HEK293T (cell line): Measurements from ENCODE around the gene CHST11.

Source experiments
- CTCF ChIA-PET: fragments of 350-600 bp; formaldehyde crosslinking; extraction: SDS; loops from one replicate; lab custom pipeline; 2021; ENCODE audit warnings: antibody characterized with exemption, inconsistent platforms; lab: Yijun Ruan, JAX
- POLR2A ChIA-PET: fragments of 350-600 bp; formaldehyde crosslinking; extraction: SDS; loops from one replicate; lab custom pipeline; 2020; ENCODE audit warnings: antibody characterized with exemption, inconsistent platforms; lab: Yijun Ruan, JAX
- DNase-seq: peaks from one replicate; pipeline ENCODE4 v3.0.0; 2012; ENCODE audit warnings: mixed read lengths; ENCODE audit errors: extremely low spot score
- ARNT ChIP-seq: fragments of 450-650 bp; IDR thresholded peaks from 2 replicates; pipeline ENCODE4 v1.6.1; 2017; ENCODE audit warnings: mild to moderate bottlenecking
- BHLHE40 ChIP-seq: fragments of 450-650 bp; IDR thresholded peaks from 2 replicates; pipeline ENCODE4 v1.6.1; 2016; ENCODE audit warnings: mild to moderate bottlenecking, moderate library complexity, borderline replicate concordance
- CTBP1 ChIP-seq: fragments of 450-650 bp; IDR thresholded peaks from 2 replicates; pipeline ENCODE4 v1.6.1; 2016; ENCODE audit warnings: borderline replicate concordance
- ELF4 ChIP-seq: fragments of 450-650 bp; IDR thresholded peaks from 2 replicates; pipeline ENCODE4 v1.6.1; 2017; ENCODE audit warnings: antibody characterized with exemption
- FOXA1 ChIP-seq: fragments of 450-650 bp; IDR thresholded peaks from 2 replicates; pipeline ENCODE4 v1.6.1; 2016; ENCODE audit warnings: mild to moderate bottlenecking
- FOXK2 ChIP-seq: fragments of 450-650 bp; IDR thresholded peaks from 2 replicates; pipeline ENCODE4 v1.6.1; 2016; ENCODE audit warnings: mild to moderate bottlenecking
- FOXM1 ChIP-seq: fragments of 450-650 bp; IDR thresholded peaks from 2 replicates; pipeline ENCODE4 v1.6.1; 2017; ENCODE audit warnings: mild to moderate bottlenecking, borderline replicate concordance
- HDGF ChIP-seq: fragments of 450-650 bp; IDR thresholded peaks from 2 replicates; pipeline ENCODE4 v1.6.1; 2017; ENCODE audit warnings: antibody characterized with exemption, borderline replicate concordance
- L3MBTL2 ChIP-seq: fragments of 450-650 bp; conservative IDR thresholded peaks from 2 replicates; pipeline ENCODE4 v1.6.1; 2016; ENCODE audit warnings: mild to moderate bottlenecking
- LEF1 ChIP-seq: fragments of 450-650 bp; IDR thresholded peaks from 2 replicates; pipeline ENCODE4 v1.6.1; 2017; ENCODE audit warnings: mild to moderate bottlenecking, borderline replicate concordance
- NFRKB ChIP-seq: fragments of 450-650 bp; IDR thresholded peaks from 2 replicates; pipeline ENCODE4 v1.6.1; 2016; ENCODE audit warnings: mild to moderate bottlenecking, moderate library complexity
- PKNOX1 ChIP-seq: fragments of 450-650 bp; IDR thresholded peaks from 2 replicates; pipeline ENCODE4 v1.6.1; 2016
- SP1 ChIP-seq: fragments of 450-650 bp; IDR thresholded peaks from 2 replicates; pipeline ENCODE4 v1.6.1; 2017
- SUZ12 ChIP-seq: fragments of 450-650 bp; IDR thresholded peaks from 2 replicates; pipeline ENCODE4 v1.6.1; 2016; ENCODE audit warnings: mild to moderate bottlenecking
- TARDBP ChIP-seq: fragments of 450-650 bp; IDR thresholded peaks from 2 replicates; pipeline ENCODE4 v1.6.1; 2016
- ZNF384 ChIP-seq: fragments of 450-650 bp; IDR thresholded peaks from 2 replicates; pipeline ENCODE4 v1.6.1; 2016

The CHST11 gene

GRCh38 chr12:104468371-104468770 lies 11.6 kb downstream of the CHST11 start:
- ChIA-PET POLR2A (no interaction called here), CTCF (no interaction called here)
- no peak for DNase-seq
- TF ChIP-seq BHLHE40, result no peak
- no peak for TF ChIP-seq SP1
- no peak for TF ChIP-seq NFRKB
- TF ChIP-seq L3MBTL2, result no peak
- no peak for TF ChIP-seq PKNOX1
- no peak for TF ChIP-seq ARNT
- TF ChIP-seq ELF4, result no peak
- no peak for TF ChIP-seq CTBP1
- TF ChIP-seq ZNF384, result no peak
- no peak for TF ChIP-seq SUZ12

- ChIA-PET POLR2A (no interaction called here), CTCF (interaction anchor here (1.0 kb wide), 1 partner anchor 87 kb away, joined by 3 read pairs; no protein-coding TSS in a partner anchor)
- TF ChIP-seq ARNT, result no peak
- no peak for DNase-seq
Observed at GRCh38 chr12:104469066-104469465, 12.3 kb downstream of the CHST11 start.

GRCh38 chr12:104469523-104469922 lies 12.8 kb downstream of the CHST11 start:
- TF ChIP-seq ELF4 (no peak), L3MBTL2 (no peak), PKNOX1 (no peak), ARNT (no peak), SP1 (no peak), CTBP1 (no peak), FOXK2 (no peak), LEF1 (no peak), ZNF384 (no peak), FOXM1 (no peak), TARDBP (no peak), HDGF (no peak), SUZ12 (no peak), NFRKB (no peak), BHLHE40 (no peak), FOXA1 (no peak)
- CTCF ChIA-PET, result interaction anchor here (1.0 kb wide), 1 partner anchor 88 kb away, joined by 3 read pairs; no protein-coding TSS in a partner anchor
- DNase-seq, result no peak
- POLR2A ChIA-PET, result no interaction called here

GRCh38 chr12:104470521-104470920 lies 13.8 kb downstream of the CHST11 start:
- ChIA-PET POLR2A (no interaction called here), CTCF (no interaction called here)
- no peak for DNase-seq
- no peak for TF ChIP-seq LEF1
- no peak for TF ChIP-seq L3MBTL2
- no peak for TF ChIP-seq HDGF
- TF ChIP-seq ARNT, result no peak
- TF ChIP-seq FOXM1, result no peak
- TF ChIP-seq SUZ12, result no peak
- TF ChIP-seq CTBP1, result no peak
- no peak for TF ChIP-seq TARDBP
- TF ChIP-seq ZNF384, result no peak
- TF ChIP-seq NFRKB, result no peak
- no peak for TF ChIP-seq BHLHE40

- DNase-seq, result no peak
- ChIA-PET CTCF (no interaction called here), POLR2A (no interaction called here)
Observed at GRCh38 chr12:104471336-104471735, 14.6 kb downstream of the CHST11 start.

GRCh38 chr12:104472748-104473147 lies 16.0 kb downstream of the CHST11 start:
- DNase-seq, result no peak
- ChIA-PET CTCF (no interaction called here), POLR2A (interaction anchor here (1.4 kb wide), 1 partner anchor 14 kb away, joined by 5 read pairs; no protein-coding TSS in a partner anchor)
- TF ChIP-seq FOXK2 (no peak), FOXM1 (no peak), NFRKB (no peak), ARNT (no peak), TARDBP (no peak)

More at GRCh38 chr12:104471336-104471735, 14.6 kb downstream of the CHST11 start:
- no peak for TF ChIP-seq SP1
- TF ChIP-seq NFRKB, result no peak
- TF ChIP-seq HDGF, result no peak
- TF ChIP-seq FOXK2, result no peak
- TF ChIP-seq ARNT, result no peak
- TF ChIP-seq ELF4, result no peak
- no peak for TF ChIP-seq LEF1
- TF ChIP-seq FOXM1, result no peak

- ChIA-PET CTCF (no interaction called here), POLR2A (interaction anchor here (1.4 kb wide), 1 partner anchor 15 kb away, joined by 5 read pairs; no protein-coding TSS in a partner anchor)
- no peak for TF ChIP-seq NFRKB
- no peak for TF ChIP-seq TARDBP
- TF ChIP-seq FOXM1, result no peak
- no peak for TF ChIP-seq HDGF
- TF ChIP-seq ELF4, result no peak
- no peak for TF ChIP-seq BHLHE40
- TF ChIP-seq CTBP1, result no peak
- no peak for TF ChIP-seq SP1
- TF ChIP-seq ARNT, result no peak
- TF ChIP-seq SUZ12, result no peak
- DNase-seq, result no peak
Observed at GRCh38 chr12:104473374-104473983, 16.7 kb downstream of the CHST11 start.
